Fibroblast of the aortic adventitia (primary cell): ENCODE results near the gene PDZD8. TPM values are rescaled to one million over a fixed set of nuclear protein-coding genes. Genes with fewer than 3 reads are reported as not detected.
A peak's percentile ranks its signal among the peaks of the same experiment; 100 is the strongest.

Source experiments
- DNase-seq: peaks from one replicate; pipeline ENCODE4 v3.0.0-alpha.2; 2010; ENCODE audit warnings: low read depth
- H3K4me3 ChIP-seq: 2 replicates; pipeline ENCODE4 v1.5.1; 2011; ENCODE audit warnings: low read depth, mild to moderate bottlenecking, control low read depth, low read length, moderate library complexity
- total RNA-seq: library from RNA; depleted of rRNA; stranded (reverse); fragments of >200 nt; gene quantifications from 2 replicates; pipeline ENCODE4 v1.2.3, GENCODE V29; 2012; ENCODE audit warnings: low replicate concordance
- TF ChIP-seq, protein P1 (sequence below): IDR thresholded peaks from 2 replicates; pipeline ENCODE4 v1.5.1; 2011; ENCODE audit warnings: mild to moderate bottlenecking, low read length, control low read depth, inconsistent platforms; ENCODE audit not compliant: insufficient read depth

The PDZD8 gene
- total RNA-seq, 1 donor = 42.2 TPM

DNA sequence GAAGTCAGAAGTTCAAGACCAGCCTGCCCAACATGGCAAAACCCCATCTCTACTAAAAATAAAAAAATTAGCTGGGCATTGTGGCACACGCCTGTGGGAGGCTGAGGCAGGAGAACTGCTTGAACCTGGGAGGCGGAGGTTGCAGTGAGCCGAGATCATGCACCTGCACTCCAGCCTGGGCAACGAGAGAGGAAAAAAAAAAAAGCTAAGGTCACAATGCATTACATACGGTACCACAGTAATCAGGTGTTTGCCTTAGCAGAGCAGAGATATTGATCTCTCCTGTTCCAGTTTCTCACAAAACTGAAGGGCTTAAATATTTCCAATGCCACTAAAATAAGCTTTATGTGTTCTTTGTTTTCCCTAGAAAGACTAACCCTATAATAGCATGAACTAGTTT is 7.5 kb downstream of the PDZD8 start:
- DNase-seq = no peak
- TF ChIP-seq, protein P1, sequence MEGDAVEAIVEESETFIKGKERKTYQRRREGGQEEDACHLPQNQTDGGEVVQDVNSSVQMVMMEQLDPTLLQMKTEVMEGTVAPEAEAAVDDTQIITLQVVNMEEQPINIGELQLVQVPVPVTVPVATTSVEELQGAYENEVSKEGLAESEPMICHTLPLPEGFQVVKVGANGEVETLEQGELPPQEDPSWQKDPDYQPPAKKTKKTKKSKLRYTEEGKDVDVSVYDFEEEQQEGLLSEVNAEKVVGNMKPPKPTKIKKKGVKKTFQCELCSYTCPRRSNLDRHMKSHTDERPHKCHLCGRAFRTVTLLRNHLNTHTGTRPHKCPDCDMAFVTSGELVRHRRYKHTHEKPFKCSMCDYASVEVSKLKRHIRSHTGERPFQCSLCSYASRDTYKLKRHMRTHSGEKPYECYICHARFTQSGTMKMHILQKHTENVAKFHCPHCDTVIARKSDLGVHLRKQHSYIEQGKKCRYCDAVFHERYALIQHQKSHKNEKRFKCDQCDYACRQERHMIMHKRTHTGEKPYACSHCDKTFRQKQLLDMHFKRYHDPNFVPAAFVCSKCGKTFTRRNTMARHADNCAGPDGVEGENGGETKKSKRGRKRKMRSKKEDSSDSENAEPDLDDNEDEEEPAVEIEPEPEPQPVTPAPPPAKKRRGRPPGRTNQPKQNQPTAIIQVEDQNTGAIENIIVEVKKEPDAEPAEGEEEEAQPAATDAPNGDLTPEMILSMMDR = no peak
- H3K4me3 ChIP-seq = no peak overlapping the region

DNA sequence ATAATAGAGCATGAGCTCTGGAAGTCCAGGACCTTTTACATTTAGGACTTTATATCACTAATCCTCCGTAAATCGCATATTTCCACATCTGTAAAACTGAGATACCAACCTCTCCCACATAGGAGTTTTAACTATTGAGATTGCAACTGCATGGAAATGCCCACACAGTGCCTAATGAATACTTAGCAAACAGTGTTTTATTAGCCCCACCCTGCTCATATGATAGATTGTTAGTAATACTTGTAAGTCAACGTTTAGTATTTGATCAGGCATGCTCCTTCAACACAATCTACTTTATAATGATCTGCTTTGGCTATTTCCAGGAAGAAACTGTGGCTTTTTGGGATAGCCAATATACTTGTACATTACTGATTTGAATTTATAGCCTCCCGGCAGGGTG is 8.5 kb downstream of the PDZD8 start:
- H3K4me3 ChIP-seq = no peak overlapping the region
- TF ChIP-seq, protein P1 = no peak
- DNase-seq = no peak

DNA sequence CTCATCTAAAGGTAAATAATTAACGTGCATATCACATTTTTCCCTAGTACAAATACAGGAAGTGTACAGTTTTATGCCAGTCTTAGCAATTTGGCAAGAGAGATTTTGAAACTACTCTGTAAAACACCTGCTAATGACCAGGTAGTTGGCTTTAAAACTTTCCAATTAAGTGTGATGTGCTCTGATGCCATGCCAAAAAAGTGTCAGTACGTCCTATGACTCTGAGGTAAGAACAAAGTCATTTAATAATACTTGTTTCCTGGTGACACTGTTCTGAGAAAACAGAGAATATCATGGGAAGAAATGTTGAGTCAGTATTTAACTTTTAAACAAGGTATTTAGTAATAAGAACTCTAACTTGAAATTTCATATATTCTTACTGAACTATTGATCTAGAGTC is 9.6 kb downstream of the PDZD8 start:
- H3K4me3 ChIP-seq = no peak overlapping the region
- no peak for DNase-seq
- TF ChIP-seq, protein P1 = no peak

DNA sequence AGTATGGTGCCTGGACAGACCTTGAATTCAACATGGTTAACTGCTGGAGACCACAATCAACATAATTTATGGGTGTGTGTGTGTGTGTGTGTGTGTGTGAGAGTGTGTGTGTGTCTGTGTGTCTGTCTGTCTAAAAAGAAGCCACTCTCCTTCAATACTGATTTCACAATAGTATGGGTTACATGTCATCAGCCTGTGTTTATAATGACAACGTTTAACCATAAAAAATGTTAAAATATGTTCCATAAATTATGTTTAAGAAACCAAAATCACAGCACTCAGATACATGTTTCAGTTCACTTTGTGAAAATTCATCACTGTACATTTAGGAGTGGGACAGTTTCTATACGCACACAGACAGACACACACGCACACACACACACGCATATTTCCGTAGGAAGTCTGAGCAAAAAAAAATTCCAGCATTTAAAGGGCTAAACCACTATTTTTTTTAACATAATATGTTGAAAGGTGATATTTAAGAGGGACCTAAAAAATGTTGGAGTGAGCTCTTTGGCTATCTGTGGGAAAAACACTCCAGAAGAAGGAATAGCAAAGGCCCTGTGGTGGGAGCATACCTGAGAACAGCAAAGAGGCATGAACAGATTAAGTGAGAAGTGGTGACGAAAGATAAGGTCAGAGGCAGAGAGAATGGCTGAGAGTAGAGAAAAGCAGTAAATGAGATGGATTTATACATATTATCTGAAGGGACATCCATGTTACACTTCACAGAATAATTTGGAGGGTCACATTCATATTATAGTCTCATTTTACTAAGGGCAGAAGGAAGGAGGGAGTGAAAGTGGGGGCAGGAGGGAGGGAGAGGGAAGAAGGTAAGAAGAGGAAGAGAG is 10.9 kb downstream of the PDZD8 start:
- no peak for DNase-seq
- TF ChIP-seq, protein P1 = no peak
- no peak overlapping the region for H3K4me3 ChIP-seq

DNA sequence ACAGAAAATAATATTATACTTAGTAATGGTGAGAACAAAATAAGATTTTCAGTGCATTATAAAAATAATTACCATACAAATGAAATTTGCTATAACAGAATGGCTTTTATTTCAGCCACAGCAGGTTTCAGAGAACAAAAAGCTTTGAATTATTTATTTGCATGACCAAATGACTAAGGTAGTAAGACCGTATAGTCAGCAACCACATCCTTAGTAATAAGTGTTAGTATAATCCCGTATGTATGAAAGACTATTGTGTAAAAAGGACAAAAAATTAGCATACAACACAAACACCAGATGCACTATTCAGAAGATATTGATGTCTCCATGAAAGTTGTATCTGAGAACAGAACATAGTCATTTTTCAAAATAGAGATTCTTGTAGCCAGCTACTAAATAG is 12.2 kb downstream of the PDZD8 start:
- no peak for DNase-seq
- TF ChIP-seq, protein P1 = no peak
- no peak overlapping the region for H3K4me3 ChIP-seq

DNA sequence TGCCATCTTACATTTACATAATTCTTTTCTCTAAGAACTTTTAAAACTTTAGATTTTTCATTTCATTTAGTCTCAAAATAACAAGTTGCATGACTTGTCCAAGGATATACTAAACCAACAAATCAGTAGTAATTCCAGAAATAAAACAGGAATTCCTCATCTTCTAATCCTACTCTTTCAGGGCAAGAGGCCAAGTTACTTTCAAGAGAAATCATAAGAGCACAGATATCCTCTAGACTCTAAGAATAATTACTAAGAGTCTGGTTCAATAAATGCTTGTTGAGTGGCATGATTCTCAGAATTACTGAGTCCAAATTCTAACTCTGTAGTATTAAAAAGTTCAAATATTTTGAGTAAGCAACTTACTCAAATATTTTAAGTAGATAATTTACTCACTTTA is 12.9 kb downstream of the PDZD8 start:
- H3K4me3 ChIP-seq = no peak overlapping the region
- TF ChIP-seq, protein P1 = no peak
- peak; percentile 56 for DNase-seq
